HepG2 (cell line): ENCODE measurements around the gene MTA2. TPM values are rescaled to one million over a fixed set of nuclear protein-coding genes. Genes with fewer than 3 reads are reported as not detected.

ENCODE experiments used
- ATF1 ChIP-seq: IDR thresholded peaks from 2 replicates; pipeline ENCODE4 v1.6.1; 2016; ENCODE audit warnings: mild to moderate bottlenecking, control low read depth
- CEBPB ChIP-seq: IDR thresholded peaks from 2 replicates; pipeline ENCODE4 v1.6.1; 2011; ENCODE audit warnings: low read depth, low read length, improper control_type of control experiment, borderline replicate concordance
- ERF ChIP-seq: IDR thresholded peaks from 2 replicates; pipeline ENCODE4 v1.6.1; 2018; ENCODE audit warnings: missing biosample characterization, missing genetic modification reagents
- HDAC1 ChIP-seq: sonication (generic); formaldehyde crosslinking; IDR thresholded peaks from 2 replicates; pipeline ENCODE4 v1.5.1; 2020; ENCODE audit warnings: mild to moderate bottlenecking, missing genetic modification reagents
- KDM3A ChIP-seq: IDR thresholded peaks from 2 replicates; pipeline ENCODE4 v1.6.1; 2018; ENCODE audit warnings: low read depth, missing compliant biosample characterization
- KLF12 ChIP-seq: sonication (generic); formaldehyde crosslinking; IDR thresholded peaks from 2 replicates; pipeline ENCODE4 v1.4.0; 2020; ENCODE audit warnings: missing genetic modification reagents, borderline replicate concordance
- MLLT10 ChIP-seq: sonication (generic); formaldehyde crosslinking; IDR thresholded peaks from 2 replicates; pipeline ENCODE4 v1.4.0; 2020; ENCODE audit warnings: missing genetic modification reagents
- MZF1 ChIP-seq: sonication (generic); formaldehyde crosslinking; IDR thresholded peaks from 2 replicates; pipeline ENCODE4 v1.8.1; 2023; ENCODE audit warnings: mild to moderate bottlenecking, missing genetic modification reagents, borderline replicate concordance
- POGZ ChIP-seq: sonication (generic); formaldehyde crosslinking; IDR thresholded peaks from 2 replicates; pipeline ENCODE4 v1.4.0; 2020; ENCODE audit warnings: mild to moderate bottlenecking, missing genetic modification reagents
- RBAK ChIP-seq: sonication (generic); formaldehyde crosslinking; IDR thresholded peaks from 2 replicates; pipeline ENCODE4 v1.5.1; 2020; ENCODE audit warnings: mild to moderate bottlenecking, missing genetic modification reagents
- SETDB1 ChIP-seq: sonication (generic); formaldehyde crosslinking; IDR thresholded peaks from 2 replicates; pipeline ENCODE4 v1.5.1; 2020; ENCODE audit warnings: missing genetic modification reagents, mild to moderate bottlenecking, borderline replicate concordance
- SOX6 ChIP-seq, 2 experiments: fragments of 450-650 bp in 1 of 2; sonication (generic) in 1 of 2; formaldehyde crosslinking in 1 of 2; IDR thresholded peaks; 2 replicates each; pipeline versions ENCODE4 v1.4.0 to v1.6.1; 2017 to 2020; ENCODE audit warnings: antibody characterized with exemption in 1 of 2, mild to moderate bottlenecking in 1 of 2, missing genetic modification reagents in 1 of 2
- SRY ChIP-seq: sonication (generic); formaldehyde crosslinking; IDR thresholded peaks from 2 replicates; pipeline ENCODE4 v1.8.0; 2022; ENCODE audit warnings: mild to moderate bottlenecking, missing genetic modification reagents
- ZBTB8A ChIP-seq: sonication (generic); formaldehyde crosslinking; IDR thresholded peaks from 2 replicates; pipeline ENCODE4 v1.4.0; 2020; ENCODE audit warnings: mild to moderate bottlenecking, low read depth, missing genetic modification reagents, borderline replicate concordance
- ZKSCAN1 ChIP-seq: fragments of 150-350 bp; IDR thresholded peaks from 2 replicates; pipeline ENCODE4 v1.6.1; 2014; ENCODE audit warnings: low read length
- ZNF232 ChIP-seq: sonication (generic); formaldehyde crosslinking; IDR thresholded peaks from 2 replicates; pipeline ENCODE4 v1.4.0; 2020; ENCODE audit warnings: missing genetic modification reagents, borderline replicate concordance
- ZNF333 ChIP-seq: sonication (generic); formaldehyde crosslinking; IDR thresholded peaks from 2 replicates; pipeline ENCODE4 v1.4.0; 2020; ENCODE audit warnings: mild to moderate bottlenecking, missing genetic modification reagents, borderline replicate concordance
- ZNF549 ChIP-seq: sonication (generic); formaldehyde crosslinking; IDR thresholded peaks from 2 replicates; pipeline ENCODE4 v1.5.0; 2020; ENCODE audit warnings: missing genetic modification reagents
- ZNF616 ChIP-seq: sonication (generic); formaldehyde crosslinking; IDR thresholded peaks from 2 replicates; pipeline ENCODE4 v1.5.0; 2020; ENCODE audit warnings: low read depth, mild to moderate bottlenecking, missing genetic modification reagents
- ZNF775 ChIP-seq: sonication (generic); formaldehyde crosslinking; IDR thresholded peaks from 2 replicates; pipeline ENCODE4 v1.4.0; 2020; ENCODE audit warnings: missing genetic modification reagents, mild to moderate bottlenecking, moderate library complexity, borderline replicate concordance
- ZNF850 ChIP-seq: sonication (generic); formaldehyde crosslinking; conservative IDR thresholded peaks from 2 replicates; pipeline ENCODE4 v1.9.0; 2021; ENCODE audit warnings: mild to moderate bottlenecking, missing genetic modification reagents
- polyA plus RNA-seq, 8 experiments: library from polyadenylated mRNA; depleted of rRNA in 3 of 8; stranded (reverse) in 7 of 8; unstranded in 1 of 8; fragments of >200 nt; fragmentation: Illumina TruSeq in 4 of 8; extraction: Trizol in 4 of 8; gene quantifications; 2 replicates each; pipeline versions ENCODE4 v1.2.1 to v1.2.3, GENCODE V29; 2011 to 2016; ENCODE audit warnings: low read depth in 4 of 8, missing spikeins in 1 of 8, mixed read lengths in 1 of 8; ENCODE audit not compliant: insufficient read depth in 1 of 8
- total RNA-seq, 5 experiments: library from RNA; depleted of rRNA; stranded (reverse); fragments of >200 nt; fragmentation: Illumina TruSeq; extraction: Trizol; gene quantifications; 2 replicates each; pipeline ENCODE4 v1.2.3, GENCODE V29; 2016; ENCODE audit warnings: low read depth in 1 of 5
- TF ChIP-seq, protein P1 (sequence below): sonication (generic); formaldehyde crosslinking; IDR thresholded peaks from 2 replicates; pipeline ENCODE4 v1.9.0; 2022; ENCODE audit warnings: missing genetic modification reagents, mild to moderate bottlenecking, borderline replicate concordance
- TF ChIP-seq, protein P2 (sequence below): sonication (generic); formaldehyde crosslinking; IDR thresholded peaks from 2 replicates; pipeline ENCODE4 v1.5.1; 2020; ENCODE audit warnings: mild to moderate bottlenecking, missing genetic modification reagents
- TF ChIP-seq, protein P3 (sequence below): sonication (generic); formaldehyde crosslinking; IDR thresholded peaks from 2 replicates; pipeline ENCODE4 v1.8.1; 2023; ENCODE audit warnings: mild to moderate bottlenecking, inconsistent platforms, moderate library complexity, missing genetic modification reagents, borderline replicate concordance
- TF ChIP-seq, protein P4 (sequence below): sonication (generic); formaldehyde crosslinking; IDR thresholded peaks from 2 replicates; pipeline ENCODE4 v1.4.0; 2020; ENCODE audit warnings: missing genetic modification reagents, borderline replicate concordance

The MTA2 gene
- total and polyA plus RNA-seq, 2 of the 13 experiments (the other 11 are each of a cell fraction or from before 2014, with no cell fraction given): 14.0 to 70.0 TPM

DNA sequence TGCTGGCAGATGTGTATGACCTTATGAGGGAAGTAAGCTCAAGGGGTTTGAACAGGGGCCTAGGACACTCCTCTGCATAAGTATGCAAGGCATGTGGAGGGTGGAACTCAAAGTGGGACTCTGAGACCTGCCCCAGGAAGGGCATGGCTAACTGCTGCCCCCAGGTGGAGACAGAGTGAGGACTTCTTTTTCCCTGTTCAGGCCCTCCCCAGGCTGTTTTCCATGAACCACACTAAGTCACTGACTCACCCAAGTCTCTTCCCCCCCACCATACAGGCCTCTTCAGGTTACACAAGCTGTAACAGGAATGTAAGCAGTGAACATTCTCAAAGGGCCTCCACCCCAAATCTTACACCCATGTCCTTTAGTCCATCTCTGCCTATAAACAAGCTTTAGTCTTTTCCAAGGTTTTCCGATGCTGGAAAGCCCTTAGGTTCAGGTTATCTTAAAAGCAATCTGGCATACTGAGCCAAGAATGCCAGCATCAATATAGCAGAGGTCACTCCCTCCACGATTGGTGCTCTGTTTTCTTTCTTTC lies 41.0 kb downstream of the MTA2 start (continued):
- TF ChIP-seq, protein P1, sequence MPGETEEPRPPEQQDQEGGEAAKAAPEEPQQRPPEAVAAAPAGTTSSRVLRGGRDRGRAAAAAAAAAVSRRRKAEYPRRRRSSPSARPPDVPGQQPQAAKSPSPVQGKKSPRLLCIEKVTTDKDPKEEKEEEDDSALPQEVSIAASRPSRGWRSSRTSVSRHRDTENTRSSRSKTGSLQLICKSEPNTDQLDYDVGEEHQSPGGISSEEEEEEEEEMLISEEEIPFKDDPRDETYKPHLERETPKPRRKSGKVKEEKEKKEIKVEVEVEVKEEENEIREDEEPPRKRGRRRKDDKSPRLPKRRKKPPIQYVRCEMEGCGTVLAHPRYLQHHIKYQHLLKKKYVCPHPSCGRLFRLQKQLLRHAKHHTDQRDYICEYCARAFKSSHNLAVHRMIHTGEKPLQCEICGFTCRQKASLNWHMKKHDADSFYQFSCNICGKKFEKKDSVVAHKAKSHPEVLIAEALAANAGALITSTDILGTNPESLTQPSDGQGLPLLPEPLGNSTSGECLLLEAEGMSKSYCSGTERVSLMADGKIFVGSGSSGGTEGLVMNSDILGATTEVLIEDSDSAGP: no peak
- no peak for TF ChIP-seq SETDB1
- TF ChIP-seq, protein P2, sequence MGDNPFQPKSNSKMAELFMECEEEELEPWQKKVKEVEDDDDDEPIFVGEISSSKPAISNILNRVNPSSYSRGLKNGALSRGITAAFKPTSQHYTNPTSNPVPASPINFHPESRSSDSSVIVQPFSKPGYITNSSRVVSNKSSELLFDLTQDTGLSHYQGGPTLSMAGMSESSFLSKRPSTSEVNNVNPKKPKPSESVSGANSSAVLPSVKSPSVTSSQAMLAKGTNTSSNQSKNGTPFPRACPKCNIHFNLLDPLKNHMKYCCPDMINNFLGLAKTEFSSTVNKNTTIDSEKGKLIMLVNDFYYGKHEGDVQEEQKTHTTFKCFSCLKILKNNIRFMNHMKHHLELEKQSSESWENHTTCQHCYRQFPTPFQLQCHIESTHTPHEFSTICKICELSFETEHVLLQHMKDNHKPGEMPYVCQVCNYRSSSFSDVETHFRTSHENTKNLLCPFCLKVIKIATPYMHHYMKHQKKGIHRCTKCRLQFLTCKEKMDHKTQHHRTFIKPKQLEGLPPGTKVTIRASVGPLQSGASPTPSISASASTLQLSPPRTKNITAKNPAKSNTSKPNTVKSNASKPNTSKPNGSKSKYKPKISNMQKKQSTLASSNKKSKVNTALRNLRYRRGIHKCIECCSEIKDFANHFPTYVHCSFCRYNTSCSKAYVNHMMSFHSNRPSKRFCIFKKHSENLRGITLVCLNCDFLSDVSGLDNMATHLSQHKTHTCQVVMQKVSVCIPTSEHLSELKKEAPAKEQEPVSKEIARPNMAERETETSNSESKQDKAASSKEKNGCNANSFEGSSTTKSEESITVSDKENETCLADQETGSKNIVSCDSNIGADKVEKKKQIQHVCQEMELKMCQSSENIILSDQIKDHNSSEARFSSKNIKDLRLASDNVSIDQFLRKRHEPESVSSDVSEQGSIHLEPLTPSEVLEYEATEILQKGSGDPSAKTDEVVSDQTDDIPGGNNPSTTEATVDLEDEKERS (CRISPR knock-in tag): no peak
- no peak for TF ChIP-seq ZNF850 (CRISPR knock-in tag)
- TF ChIP-seq SOX6 (IDR thresholded peaks at IDR 0.05): no peak
- peak; percentile 55; the same call in 1 of the 2 replicates for TF ChIP-seq SOX6 (CRISPR knock-in tag; IDR thresholded peaks at IDR 0.05)
- no peak for TF ChIP-seq KLF12 (CRISPR knock-in tag)
- TF ChIP-seq ZNF616: no peak
- TF ChIP-seq ZNF333: no peak
- no peak for TF ChIP-seq ATF1
- TF ChIP-seq ZKSCAN1: no peak
- TF ChIP-seq, protein P3, sequence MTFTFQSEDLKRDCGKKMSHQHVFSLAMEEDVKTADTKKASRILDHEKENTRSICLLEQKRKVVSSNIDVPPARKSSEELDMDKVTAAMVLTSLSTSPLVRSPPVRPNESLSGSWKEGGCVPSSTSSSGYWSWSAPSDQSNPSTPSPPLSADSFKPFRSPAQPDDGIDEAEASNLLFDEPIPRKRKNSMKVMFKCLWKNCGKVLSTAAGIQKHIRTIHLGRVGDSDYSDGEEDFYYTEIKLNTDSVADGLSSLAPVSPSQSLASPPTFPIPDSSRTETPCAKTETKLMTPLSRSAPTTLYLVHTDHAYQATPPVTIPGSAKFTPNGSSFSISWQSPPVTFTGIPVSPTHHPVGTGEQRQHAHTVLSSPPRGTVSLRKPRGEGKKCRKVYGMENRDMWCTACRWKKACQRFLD (CRISPR knock-in tag): no peak
- TF ChIP-seq, protein P4, sequence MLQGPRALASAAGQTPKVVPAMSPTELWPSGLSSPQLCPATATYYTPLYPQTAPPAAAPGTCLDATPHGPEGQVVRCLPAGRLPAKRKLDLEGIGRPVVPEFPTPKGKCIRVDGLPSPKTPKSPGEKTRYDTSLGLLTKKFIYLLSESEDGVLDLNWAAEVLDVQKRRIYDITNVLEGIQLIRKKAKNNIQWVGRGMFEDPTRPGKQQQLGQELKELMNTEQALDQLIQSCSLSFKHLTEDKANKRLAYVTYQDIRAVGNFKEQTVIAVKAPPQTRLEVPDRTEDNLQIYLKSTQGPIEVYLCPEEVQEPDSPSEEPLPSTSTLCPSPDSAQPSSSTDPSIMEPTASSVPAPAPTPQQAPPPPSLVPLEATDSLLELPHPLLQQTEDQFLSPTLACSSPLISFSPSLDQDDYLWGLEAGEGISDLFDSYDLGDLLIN (CRISPR knock-in tag): no peak
- peak; percentile 37; the same call in 1 of the 2 replicates for TF ChIP-seq HDAC1 (CRISPR knock-in tag)
- TF ChIP-seq SRY (CRISPR knock-in tag): no peak
- no peak for TF ChIP-seq MLLT10 (CRISPR knock-in tag)
- no peak for TF ChIP-seq KDM3A (CRISPR knock-in tag)
- no peak for TF ChIP-seq CEBPB
- no peak for TF ChIP-seq POGZ (CRISPR knock-in tag)
- TF ChIP-seq ZBTB8A (CRISPR knock-in tag): no peak
- no peak for TF ChIP-seq MZF1 (CRISPR knock-in tag)
- no peak for TF ChIP-seq ZNF549 (CRISPR knock-in tag)
- no peak for TF ChIP-seq RBAK (CRISPR knock-in tag)
- TF ChIP-seq ERF (CRISPR knock-in tag): peak; percentile 51; the same call in 1 of the 2 replicates
- TF ChIP-seq ZNF775 (CRISPR knock-in tag): no peak
- TF ChIP-seq ZNF232 (CRISPR knock-in tag): no peak
